ENCODE measurements around the gene EPHA6.
"Not testable (repeated sequence)": the region's sequence is repeated elsewhere in the genome, so short reads cannot be mapped to it uniquely, and the experiment has no call there.

EPHA6 gene

GRCh38 chr3:97481416-97481815 lies 667.0 kb downstream of the EPHA6 start:
- no peak for DNase-seq

GRCh38 chr3:97485206-97485605 lies 670.8 kb downstream of the EPHA6 start:
- no peak for DNase-seq

GRCh38 chr3:97487587-97487986 lies 673.2 kb downstream of the EPHA6 start:
- no peak for DNase-seq

- no peak for DNase-seq
Observed at GRCh38 chr3:97488741-97489140, 674.3 kb downstream of the EPHA6 start.

GRCh38 chr3:97495896-97496295 lies 681.5 kb downstream of the EPHA6 start:
- no peak for DNase-seq

GRCh38 chr3:97497138-97497537 lies 682.7 kb downstream of the EPHA6 start:
- DNase-seq: no peak

GRCh38 chr3:97504463-97504862 lies 690.1 kb downstream of the EPHA6 start:
- DNase-seq: no peak

GRCh38 chr3:97510795-97511194 lies 696.4 kb downstream of the EPHA6 start:
- no peak for DNase-seq

- DNase-seq: no peak
Observed at GRCh38 chr3:97515076-97515475, 700.7 kb downstream of the EPHA6 start.

GRCh38 chr3:97530691-97531090 lies 716.3 kb downstream of the EPHA6 start:
- DNase-seq: no peak

- DNase-seq: not testable (repeated sequence)
Observed at GRCh38 chr3:97547573-97547972, 733.2 kb downstream of the EPHA6 start.

GRCh38 chr3:97550408-97550807 lies 736.0 kb downstream of the EPHA6 start:
- no peak for DNase-seq

GRCh38 chr3:97552186-97552585 lies 737.8 kb downstream of the EPHA6 start:
- no peak for DNase-seq

GRCh38 chr3:97575742-97576141 lies 761.3 kb downstream of the EPHA6 start:
- DNase-seq: no peak

- no peak for DNase-seq
Observed at GRCh38 chr3:97576221-97576620, 761.8 kb downstream of the EPHA6 start.

GRCh38 chr3:97579365-97579764 lies 765.0 kb downstream of the EPHA6 start:
- no peak for DNase-seq

- no peak for DNase-seq
Observed at GRCh38 chr3:97610626-97611025, 796.2 kb downstream of the EPHA6 start.

- no peak for DNase-seq
Observed at GRCh38 chr3:97612632-97613031, 798.2 kb downstream of the EPHA6 start.

GRCh38 chr3:97613139-97613538 lies 798.7 kb downstream of the EPHA6 start:
- no peak for DNase-seq

GRCh38 chr3:97620514-97620913 lies 806.1 kb downstream of the EPHA6 start:
- DNase-seq: not testable (repeated sequence)

GRCh38 chr3:97636465-97636864 lies 822.1 kb downstream of the EPHA6 start:
- no peak for DNase-seq

GRCh38 chr3:97646932-97647331 lies 832.5 kb downstream of the EPHA6 start:
- no peak for DNase-seq

GRCh38 chr3:97647441-97647982 lies 833.1 kb downstream of the EPHA6 start:
- no peak for DNase-seq

GRCh38 chr3:97655971-97656370 lies 841.6 kb downstream of the EPHA6 start:
- no peak for DNase-seq

- DNase-seq: no peak
Observed at GRCh38 chr3:97656638-97657037, 842.2 kb downstream of the EPHA6 start.

Measured in fibroblast of upper back skin (primary cell).